HG02852 (cell line): ENCODE measurements around the gene IL17REL.

Experiments
- ATAC-seq: cut with Tn5 transposase; IDR thresholded peaks from one replicate; pipeline ENCODE4 v1.9.1; 2021; ENCODE audit warnings: mild to moderate bottlenecking, moderate library complexity; ENCODE audit not compliant: unreplicated experiment

Gene IL17REL

DNA sequence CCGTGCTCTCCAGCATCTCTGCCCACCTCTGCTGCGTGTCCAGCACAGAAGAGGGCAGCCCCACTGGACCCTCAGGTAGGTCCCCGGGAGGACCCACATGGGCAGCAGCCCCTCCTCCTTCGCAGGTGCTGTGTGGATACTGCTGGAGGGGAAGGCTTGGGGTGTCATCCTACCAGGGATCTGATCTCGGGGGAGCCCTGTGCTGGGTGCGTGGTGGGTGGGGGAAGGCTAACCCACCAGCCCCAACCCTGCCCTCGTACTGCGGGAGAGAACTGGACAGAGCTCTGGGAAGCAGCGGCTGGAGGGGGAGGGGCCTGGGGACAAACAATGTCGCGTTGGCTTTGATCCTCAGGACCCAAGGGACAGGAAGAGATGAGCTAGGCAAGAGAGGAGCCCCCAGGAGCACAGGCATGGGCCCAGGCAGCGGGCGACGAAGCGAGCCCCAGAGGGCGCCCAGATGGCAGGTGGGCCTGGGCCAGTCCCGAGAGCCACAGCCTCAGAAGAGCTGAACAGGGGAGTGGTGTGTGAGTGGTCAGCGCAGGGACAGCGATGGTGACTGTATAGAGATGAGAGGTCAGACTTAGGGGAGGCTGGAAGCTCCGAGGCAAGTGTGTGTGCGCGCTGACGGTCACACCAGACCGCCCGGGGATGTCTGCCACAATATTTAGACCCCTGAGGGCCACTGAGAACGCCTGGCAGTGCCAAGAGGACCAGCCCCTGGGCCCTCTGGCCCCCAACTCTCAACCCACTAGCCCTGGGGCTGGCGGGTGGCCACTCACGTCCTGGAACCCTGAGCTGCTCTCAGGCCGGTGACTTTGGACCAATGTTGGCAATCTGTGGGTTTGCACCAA lies 53.4 kb downstream of the IL17REL start:
- ATAC-seq = no peak

DNA sequence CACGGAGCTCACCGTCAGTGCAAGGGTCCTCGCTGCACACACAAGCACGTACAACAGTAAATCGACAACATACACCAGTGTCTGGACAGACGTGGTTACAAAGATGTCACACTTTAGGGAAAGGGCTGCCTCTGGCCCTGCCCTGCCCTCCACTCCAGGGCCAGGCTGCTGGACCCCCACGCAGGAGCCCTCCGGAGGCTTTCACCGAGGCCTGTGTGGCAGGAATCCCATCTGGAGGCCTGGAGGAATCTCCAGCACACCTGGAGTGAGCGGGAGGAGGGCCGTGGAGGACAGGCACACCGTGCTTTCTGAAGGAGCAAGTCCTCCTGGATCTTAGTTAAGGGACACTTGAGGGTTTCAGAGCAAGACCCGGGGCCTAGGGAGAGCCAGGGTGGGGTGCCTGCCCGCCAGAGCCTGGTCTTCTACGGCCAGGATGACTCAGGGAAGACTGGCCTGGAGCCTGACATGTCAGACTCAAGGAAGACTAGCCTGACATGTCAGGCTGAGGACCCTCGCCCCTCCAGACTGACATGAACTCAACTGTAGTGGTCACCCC lies 54.1 kb downstream of the IL17REL start:
- ATAC-seq = no peak

DNA sequence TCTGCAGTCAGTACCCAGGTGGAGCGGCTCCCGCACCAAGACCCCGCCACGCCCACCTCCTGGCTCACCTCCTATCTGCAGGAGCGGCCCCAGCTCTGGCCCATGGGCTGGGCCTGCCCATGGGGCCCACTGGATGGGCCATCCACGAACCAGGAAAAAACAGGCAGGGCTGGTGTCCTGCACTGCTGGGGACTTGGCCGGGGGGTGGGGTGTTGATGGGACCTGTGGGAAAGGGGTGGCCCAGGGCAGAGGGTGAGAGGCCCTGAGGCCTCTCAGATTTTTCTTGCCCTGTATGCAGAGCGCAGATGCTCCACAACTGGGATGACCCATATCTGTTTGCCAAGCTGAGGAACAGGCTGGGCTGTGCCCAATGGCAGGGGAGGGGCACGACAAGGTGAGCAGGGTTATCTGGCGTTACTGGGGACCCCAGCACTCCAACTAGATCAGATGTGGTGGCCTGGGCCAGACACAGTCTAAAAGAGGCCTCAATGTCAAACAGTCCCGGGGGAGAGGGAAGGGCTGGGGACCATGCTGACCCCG lies 54.7 kb downstream of the IL17REL start:
- ATAC-seq = no peak

DNA sequence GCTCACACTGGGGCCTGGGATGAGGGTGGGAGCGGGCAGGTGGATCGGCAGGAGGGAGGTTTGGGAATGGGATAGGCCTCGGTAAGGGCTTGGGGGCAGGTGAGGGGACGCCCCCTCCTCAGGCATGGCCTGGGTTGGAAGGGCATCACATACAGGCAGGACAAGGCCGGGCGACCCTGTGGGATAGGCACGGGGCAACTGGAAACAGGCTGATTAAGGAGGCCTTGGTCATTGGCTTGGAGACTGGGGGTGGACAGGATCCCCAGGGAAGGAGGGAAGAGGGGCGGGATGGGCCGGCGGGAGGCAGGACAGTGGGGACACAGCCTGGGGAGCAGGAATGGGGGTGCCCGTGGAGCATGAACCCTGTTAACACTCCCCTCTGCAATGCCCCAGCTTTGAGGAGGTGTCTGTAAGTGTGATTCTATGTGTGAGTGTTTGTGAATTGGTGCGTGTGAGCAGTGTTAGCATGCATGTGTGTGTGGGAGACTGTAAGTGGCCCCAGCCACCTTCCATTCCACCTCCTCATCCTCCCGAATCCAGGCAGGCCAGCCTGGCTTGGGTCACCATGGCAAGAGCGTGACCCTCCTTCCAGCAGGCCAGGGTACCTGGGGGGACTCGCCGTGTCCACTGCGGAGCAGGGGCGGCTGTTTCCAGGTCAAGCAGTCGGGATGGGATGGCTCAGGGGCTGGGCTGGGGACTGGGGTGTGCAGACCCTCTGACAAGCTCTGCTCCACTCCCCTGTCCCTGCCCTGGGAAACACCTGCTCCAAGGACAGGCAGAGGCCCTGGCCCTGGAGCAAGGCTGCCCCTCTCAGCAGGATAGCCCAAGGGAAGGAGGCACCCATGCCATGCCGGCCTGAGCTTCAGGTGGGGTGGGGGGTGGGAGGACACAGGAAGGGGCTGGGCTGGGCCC lies 55.4 kb downstream of the IL17REL start:
- ATAC-seq = no peak

DNA sequence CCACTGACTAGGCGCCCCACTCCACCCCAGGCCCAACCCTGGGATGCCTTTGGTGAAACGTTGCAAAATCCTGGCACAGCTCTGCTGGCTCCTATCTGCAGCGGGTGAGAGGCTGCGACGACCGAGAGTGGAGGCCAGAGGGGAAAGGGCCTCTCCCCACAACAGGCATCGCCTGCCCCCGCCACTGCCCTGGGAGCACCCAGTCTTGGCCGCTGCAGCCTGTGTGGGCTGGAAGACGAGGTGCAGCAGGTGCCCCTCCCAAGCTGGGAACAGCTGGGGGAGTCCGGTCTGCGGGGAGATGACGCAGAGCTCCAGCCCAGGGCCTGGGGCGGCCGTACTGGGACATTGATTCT lies 56.2 kb downstream of the IL17REL start:
- ATAC-seq = no peak

DNA sequence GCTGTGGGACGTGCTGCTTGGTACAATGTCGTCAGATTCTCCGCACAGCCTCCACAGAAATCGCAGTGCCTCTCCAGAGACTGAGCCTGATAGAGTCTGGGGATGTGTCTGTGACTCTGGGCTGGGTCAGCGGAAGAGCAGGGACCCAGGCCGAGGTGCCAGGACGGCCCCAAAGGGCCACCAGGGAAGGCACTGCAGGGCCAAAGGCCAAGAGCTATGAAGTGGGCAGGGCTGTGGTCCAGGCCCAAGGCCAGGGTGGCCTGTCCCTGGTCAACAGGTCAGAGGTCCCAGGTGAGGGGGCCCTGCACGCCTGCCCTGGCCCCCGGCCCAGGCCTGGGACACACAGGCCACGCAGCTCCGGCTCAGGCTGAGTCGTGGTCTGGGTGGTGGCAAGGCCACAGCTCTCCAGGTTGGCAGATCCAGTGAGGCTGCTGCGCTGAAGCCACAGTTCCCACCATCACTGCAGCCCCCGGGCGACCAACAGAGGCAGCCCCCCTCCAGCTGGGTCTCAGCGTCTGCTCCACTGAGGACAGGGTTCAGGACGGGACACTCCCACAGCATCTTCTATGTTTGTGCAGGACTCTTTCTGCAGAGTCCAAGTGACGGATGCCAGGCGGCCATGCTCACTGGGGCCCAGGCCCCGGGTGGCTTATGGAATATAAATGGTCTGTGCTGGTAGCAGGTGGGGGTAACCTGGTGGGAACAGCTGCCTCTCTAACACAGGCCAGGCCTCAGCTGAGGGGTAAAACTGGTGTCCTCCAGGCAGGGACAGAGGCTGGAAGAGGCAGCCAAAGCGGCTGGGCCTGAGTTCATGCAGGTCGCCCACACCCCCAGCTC lies 56.8 kb downstream of the IL17REL start:
- no peak for ATAC-seq

DNA sequence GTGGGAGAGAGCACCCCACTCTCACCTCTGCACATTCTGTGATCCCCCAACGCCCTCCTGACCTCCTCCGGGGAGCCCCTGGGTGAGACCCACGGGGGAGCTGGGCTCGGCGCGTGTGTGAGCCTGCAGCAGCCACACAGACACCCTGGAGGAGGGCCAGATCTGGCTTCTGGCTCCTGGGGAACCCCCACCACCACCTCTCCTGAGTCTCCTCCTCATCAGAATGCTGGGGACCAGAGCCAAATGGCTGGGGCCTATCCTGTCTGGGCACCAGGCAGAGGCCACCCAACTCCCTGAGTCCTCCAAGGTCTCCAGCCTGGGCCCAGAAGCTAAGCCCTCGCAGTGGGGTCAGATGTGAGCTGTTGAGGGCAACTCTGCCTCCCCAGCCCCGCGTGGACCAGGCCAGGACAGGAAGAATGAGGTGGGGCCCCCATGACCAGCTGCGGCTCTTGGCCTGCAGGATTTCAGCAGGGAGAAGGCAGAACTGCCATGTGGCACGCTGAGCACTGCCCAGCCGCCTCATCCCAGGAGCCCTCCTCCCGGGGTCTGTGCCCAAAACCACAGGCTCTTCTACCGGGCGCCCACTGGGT lies 57.5 kb downstream of the IL17REL start:
- no peak for ATAC-seq

DNA sequence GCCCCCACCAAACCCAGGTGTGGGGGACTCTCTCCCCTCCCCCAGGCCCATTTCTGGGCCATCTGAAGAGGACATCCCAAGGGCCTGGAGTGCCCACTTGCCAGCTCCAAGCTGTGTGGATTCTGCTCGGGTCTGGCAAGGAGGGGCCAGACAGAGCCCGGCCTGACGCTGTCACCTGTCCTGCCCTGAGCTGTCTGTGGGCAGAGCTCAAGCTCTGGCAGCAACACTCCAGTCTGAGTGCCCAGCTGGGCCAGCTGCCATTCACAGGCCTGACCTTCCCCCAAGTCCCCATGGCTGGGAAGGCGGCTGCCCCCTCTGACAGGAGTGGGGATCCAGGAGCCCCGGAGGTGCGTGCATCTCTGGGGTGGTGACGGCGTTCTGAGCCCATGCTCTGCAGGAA lies 58.2 kb downstream of the IL17REL start:
- ATAC-seq = no peak

DNA sequence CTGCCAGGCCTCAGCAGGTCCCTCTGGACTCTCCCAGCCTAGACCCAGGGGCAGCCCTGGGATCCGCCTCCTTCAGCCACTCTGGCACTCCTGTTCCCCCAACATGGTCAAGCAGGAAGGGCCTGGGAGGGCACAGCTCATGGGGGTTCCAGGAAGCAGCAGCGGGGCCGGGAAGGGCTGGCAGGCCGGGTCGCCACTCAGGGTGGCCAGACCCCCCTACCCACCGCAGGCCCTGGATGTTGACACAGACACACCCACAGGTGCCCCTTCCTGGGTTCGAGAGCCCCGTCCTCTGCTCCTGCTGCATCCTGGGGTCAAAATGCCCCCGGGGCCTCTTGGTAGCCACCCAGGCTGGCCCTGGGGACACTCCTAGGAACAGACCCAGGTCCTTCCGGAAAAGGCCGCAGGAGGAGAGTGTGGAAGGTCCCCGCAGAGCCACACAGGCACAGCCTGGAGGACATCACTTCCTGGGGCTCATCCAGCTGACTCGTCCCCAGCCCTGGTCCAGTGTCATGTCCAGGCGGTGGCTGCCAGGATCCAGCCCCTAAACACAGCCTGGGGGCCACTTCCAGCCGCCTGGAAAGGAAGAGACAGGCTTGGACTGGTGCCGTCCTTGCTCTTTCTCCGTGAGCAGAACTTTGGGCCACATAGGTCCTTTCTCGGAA lies 58.8 kb downstream of the IL17REL start:
- no peak for ATAC-seq

DNA sequence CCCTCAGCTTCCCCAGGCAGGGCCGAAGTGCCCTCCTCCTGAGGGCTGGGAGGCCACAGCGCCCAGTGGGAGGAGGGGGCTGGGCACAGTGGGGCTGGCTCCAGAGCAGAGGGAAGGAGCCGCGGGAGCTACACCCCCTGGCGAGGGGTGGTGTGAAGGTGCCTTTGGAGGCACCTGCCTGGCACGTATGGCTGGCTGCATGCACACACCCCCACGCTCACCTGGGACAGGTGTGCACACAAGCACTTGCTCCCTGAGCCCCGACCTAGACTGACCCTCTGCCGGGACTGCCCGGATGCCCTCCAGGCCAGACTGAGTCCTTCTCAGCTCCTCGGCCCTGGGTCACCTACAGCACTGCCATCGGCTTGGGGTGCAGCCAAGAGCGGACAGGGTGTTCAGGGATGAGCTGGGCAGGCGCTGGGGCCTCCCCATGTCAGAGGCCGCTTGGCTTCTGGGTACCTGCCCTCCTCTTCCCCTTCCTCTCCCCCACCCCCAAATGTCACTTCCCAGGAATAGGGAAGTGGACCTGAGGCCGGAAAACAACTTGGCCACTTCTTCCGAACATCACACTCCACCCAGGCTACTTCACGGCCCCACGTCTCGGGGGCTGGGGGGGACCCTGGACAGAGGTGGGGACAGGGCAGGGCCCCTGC lies 59.4 kb downstream of the IL17REL start:
- no peak for ATAC-seq

DNA sequence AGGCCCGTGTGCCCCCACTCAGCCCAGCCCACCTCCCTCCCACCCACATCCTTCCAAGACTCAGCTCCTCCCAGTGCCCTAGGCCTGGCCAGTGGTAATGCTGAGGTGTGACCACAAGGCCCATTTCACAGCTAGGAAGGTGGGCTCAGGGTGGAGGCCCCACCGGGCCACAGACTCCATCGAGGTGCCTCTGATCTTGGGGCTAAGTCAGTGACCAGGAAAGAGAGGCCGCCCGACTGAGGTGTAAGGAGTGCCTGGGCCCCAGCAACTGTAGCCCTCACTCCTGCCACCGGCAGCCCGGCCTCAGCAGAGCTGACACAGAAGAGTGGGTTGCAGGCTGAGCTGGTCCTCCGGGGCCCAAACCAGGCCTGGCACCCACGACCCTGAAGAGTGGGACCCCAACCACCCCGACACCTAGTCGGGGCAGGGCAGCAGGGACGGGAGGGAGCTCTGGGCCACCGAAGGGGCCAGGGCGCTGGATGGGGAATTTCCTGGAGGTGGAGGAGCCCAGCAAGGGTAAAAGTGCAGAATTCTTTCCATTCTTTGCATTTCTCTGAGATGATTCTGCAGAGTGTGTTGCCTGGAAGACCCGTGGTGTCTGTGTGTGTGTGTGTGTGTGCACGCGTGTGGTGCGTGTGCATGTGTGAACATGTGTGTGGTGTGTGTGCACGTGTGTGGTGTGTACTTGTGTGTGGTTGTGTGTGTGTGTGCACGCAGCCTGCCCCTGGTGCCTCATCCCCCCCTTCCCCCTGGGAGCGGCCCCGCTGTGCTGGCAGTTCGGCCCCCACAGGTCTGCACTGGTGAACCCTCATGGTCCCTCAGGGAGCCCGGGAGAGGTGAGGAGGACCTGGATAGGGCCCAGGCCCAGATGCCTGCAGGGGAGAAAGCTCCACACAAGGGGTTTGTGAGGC lies 60.3 kb downstream of the IL17REL start:
- no peak for ATAC-seq

DNA sequence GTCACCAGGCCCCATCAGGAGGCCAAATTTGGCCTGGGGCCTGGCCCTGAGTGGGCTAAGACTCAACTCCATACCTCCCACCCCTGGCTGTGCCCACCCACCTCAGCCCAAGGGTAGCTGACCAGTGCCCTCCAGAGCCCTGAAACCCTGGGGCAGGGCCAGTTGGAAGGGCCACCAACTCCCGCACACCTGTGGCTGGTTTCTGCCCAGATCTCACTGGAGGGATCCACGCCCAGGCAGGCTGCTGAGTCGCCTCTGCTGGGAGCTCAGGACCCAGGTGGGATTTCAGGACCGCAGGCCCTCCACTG lies 60.9 kb downstream of the IL17REL start:
- ATAC-seq = no peak

DNA sequence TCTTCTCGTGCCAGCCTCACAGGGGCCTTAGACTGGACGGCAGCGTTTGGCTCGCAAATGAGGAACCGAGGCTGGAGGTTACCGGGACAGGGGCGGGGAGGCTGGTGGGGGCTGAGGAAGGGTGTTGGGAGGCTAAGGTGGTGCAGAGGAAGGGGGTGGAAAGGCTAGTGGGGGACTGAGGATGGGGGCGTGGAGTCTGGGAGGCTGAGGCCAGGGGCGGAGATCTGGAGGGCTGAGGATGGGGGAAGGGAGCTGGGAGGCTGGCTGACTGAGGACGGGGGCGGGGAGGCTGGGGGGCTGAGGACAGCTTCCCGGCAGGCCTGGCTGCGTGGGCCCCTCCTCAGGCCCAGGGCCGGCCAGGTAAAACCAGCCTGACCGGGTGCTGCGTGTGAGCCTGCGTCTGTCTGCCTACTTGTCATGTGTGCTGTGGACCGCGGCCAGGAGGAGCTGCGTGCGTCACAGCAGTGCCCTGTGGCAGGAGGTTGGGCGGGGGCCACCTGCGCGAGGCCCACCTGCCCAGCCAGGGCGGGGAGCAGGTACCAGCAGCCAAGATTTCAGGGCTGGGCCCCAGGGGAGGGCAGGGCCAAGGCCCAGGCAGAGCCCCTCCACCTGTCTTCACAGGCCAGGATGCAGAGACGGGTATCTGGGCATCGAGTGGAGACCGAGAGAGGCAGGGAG lies 61.4 kb downstream of the IL17REL start:
- no peak for ATAC-seq

DNA sequence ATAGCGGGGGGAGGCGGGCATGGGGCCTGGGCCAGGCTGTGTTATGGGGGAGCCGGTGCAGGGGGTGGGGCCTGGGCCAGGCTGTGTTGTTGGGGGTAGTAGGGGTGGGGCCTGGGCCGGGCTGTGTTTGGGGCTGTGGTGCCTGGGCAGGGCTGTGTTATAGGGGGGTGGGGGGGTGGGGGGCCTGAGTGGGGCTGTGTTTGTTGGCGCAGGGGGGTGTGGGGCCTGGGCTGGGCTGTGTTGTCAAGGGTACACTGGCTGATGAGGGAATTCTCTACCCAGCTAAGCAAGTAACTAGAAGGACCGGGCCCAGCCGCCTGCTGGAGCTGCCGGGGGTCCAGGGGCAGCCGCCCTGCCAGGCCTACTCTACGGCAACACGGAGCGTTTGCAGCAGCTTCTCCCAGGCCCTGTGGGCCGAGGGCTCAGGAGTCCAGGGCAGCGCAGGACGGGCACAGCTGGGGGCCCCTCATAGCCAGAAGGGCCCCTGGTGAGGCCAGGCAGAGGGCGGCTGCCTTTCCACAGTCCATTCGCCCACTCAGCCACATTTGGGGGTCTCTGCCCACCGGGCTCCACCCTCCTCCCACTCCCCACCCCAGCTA lies 62.1 kb downstream of the IL17REL start:
- ATAC-seq = no peak

DNA sequence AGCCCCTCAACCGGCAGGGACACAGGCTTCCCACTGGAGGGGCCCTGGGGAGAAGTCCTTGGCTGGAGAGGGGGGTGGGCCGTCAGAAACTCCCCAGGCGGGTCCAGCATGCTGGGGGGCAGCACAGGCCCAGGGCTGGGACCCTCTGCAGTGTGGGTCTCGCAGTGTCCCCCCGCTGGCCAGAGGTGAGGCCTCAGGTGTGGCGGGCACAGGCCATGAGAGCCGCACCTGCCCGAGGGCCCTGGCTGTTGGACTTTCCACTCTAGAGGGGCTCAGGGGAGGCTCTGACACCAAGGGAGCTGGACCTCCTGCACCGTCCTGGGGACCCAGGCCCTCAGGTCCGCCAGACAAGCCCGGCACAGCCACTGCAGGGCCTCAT lies 62.7 kb downstream of the IL17REL start:
- ATAC-seq = no peak

DNA sequence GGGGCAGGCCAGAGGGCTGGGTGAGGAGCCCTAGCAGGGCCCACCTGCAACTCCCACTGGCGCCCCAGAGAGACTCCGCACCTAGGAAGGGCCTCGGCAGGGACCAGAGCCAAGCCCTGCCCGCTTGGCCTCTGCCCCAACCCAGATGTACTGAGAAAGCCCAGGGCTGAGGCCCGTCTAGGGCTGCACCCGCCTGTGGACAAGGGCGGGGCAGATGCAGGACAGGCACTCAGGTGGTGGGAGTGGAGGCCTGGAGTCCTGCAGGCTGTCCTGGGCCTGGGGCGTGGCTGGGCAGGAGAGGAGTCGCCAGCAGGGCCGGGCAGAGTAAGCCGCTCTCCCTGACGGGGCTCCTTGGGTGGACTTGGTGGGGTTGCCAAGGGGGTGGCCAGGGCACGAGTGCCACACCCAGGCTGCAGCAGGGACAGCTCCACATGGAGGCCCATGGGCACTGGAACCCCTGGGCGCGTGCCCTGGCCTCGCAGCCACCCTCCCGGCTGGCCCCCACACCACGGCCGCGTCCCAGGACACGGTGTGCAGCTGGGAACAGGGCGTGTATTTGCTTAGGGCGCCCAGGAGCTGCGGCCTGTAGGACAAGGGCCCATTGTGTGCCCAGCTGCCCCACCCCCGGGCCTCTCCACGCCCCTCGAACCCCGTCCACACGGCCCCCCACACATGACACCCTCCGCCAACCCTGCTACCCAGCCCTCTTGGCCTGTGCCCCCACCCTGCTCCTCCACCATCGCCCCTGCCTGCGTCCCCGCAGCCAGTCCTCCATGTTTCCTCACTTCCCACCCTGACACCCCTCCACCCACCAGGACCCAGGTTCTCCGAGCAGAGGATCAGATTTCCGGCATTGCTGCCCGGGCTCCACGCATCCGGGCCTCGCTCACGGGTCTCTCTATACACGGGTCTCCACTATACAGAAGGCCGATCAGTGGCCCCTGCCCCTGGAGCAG lies 63.3 kb downstream of the IL17REL start:
- no peak for ATAC-seq
